Stromal cell of bone marrow (primary cell): Measurements from ENCODE around the gene GCLC.
"Not testable (repeated sequence)": the region's sequence is repeated elsewhere in the genome, so short reads cannot be mapped to it uniquely, and the experiment has no call there.

Source experiments
- DNase-seq: peaks from one replicate; pipeline ENCODE4 v3.0.0-alpha.2; 2012; ENCODE audit warnings: low read depth

The GCLC gene

DNA sequence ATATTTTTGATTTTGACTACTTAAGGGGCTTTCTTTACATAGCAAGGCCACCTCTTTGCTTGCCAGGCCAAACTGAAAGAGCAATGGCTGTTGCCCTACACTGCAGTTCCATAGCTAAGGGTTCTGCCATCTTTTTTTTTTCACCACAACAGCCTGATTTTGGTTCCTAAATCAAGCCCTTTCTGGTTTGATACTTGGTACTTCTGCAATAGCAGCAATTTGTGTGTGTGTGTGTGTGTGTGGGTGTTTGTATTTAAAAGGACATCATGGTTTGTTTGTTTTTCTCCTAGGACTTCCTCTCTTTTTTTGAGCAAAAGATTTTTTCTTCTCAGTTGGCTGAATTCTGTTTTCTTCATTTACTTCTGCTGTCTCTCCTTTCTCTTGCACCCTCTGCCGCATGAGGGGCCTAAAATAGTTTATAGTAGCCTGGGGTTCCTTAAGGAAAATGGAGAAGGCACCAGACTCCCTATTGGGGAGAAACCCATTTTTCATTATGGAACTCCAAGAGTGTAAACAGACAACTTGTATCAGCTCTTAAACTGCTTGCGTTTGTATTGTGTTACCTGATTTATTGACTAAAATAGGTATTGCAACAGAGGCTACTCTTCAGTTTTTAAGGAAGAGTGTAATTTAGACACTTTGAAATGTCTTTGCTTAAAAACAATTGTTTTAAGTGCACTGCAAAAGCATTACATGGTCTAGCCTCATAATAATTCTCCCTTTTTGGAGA, 12.2 kb upstream of the GCLC start:
- no peak for DNase-seq

- not testable (repeated sequence) for DNase-seq
Observed at GRCh38 chr6:53553600-53553999, 8.7 kb upstream of the GCLC start.

DNA sequence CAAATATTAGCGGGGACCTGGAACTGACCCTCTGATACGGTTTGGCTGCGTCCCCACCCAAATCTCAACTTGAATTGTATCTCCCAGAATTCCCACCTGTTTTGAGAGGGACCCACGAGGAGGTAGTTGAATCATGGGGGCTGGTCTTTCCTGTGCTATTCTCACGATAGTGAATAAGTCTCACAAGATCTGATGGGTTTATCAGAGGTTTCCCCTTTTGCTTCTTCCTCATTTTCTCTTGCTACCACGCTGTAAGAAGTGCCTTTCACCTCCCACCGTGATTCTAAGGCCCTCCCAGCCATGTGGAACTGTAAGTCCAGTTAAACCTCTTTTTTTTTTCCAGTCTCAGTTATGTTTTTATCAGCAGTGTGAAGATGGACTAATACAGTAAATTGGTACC, 6.8 kb upstream of the GCLC start:
- DNase-seq = not testable (repeated sequence)

GRCh38 chr6:53547811-53548496, 3.1 kb upstream of the GCLC start:
- peak; percentile 95 for DNase-seq

DNA sequence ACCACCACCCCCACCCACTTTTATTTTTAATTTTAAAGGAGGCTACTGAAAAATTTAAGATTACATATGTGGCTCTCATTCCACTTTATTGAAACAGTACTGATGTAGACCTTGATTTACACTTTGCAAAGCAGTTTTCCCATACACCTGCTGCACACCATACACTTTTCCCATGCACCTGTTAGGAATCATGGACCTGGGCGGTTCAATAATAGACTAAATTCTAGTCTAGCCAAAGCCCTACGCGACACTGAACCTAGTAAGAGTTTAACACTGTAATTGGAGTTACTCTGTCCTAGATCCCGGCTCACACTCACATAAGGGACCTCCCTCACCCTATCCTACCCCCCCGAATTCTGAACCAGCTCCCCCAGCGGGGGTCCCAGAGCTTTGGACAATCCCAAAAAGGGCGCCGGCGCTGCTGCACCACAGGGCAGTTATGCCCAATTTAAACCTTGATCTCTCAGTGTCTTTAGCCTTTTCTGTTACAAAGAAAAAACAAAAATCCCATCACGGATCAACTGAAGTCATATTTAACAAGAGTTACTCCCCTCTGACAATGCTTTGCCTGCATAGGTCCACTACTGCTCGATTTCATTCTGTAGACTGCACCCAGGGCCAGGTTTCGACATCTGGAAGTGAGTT, 2.4 kb upstream of the GCLC start:
- DNase-seq = no peak

DNA sequence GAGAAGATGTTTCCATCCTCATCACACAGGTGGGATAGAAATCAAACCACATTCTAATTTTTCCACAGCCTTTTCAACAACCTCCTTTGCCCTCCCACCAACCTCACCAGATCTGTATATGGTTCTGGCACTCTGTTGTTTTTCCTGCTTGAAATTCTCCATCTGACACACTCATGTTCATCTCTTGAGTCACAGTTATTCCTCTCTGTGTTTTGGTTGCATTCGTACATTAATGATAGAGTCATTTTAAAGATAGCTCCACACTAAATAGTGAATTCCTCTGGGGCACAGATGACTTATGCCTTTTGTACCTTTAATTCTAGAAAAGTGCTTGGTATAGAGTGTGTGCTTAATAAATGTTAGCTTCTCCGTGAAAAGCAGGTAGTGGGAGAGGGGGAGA, 1.4 kb upstream of the GCLC start:
- peak; percentile 28 for DNase-seq

DNA sequence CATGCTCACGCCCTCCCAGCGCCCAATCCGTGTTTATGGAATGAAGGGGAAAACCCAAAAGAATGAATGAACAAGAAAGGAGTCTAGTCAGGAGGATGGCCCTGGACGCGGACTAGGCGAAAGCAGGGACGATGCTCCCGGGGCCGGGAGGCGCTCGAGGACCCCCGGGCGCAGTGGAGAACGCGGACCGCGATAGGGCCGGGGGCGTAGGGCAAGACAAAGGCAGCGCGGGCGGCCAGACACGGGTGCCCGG, 758 bp downstream of the GCLC start:
- no peak for DNase-seq

DNA sequence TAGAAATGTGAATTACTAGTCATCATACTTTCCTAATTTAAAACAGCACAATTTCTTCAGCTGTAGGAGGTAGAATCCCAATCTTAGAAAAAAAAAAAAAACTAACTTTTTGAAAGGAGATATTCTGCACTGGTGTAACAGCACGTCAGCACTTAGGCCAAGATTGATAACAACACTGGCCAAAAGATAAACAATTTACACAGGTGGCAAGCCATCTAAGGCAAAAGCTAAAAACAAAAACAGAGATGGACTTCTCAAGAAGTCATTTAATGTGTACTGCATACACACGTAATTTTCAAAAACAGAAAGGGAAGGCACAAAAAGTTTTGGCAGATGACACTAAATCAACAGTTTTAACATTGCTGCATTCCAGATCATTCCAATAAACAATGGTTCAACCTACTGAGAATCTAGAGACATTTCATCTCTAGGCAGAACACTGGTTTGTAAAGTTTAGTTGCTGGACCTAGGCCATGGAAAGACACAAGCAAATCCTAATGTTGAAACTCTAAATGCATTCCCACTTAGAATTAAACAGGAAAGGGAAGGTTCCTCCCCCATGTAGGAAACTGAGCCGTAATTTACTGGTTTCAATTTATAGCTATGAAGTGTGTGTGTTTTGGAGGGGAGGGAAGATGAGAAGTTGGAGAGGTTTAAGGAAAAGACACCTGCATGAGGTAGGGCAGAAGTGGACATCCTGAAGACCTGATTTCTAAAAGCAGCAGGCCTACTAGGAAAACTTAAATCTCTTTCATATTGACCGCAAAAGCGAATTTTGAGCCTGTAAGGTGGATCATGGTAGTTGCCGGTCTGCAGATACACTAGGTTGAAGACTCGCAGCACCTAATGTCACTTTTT, 1.3 kb downstream of the GCLC start:
- DNase-seq = no peak

- DNase-seq = no peak
Observed at GRCh38 chr6:53541900-53542299, 3.0 kb downstream of the GCLC start.

- DNase-seq = no peak
Observed at GRCh38 chr6:53540129-53540692, 4.7 kb downstream of the GCLC start.

- DNase-seq = no peak
Observed at GRCh38 chr6:53539561-53539960, 5.3 kb downstream of the GCLC start.

GRCh38 chr6:53536561-53536960, 8.3 kb downstream of the GCLC start:
- DNase-seq = no peak

DNA sequence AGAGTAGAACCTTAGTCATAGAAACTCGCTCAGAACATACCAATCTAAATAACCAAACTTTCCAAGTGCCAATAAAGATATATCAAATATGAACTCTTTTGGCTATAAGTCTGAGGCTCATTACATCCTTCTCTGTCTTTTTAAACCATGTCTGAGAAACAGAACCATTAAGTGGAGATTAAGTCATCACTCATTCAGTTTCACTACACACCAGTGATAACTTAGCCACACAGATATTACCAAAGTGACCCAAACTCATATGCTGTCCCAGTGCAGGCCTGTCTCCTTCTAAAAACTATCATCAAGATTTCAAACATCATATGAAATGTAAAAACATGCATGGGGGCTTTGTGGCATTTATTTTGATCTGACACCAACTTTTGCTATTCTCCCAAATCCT, 12.0 kb downstream of the GCLC start:
- DNase-seq = no peak

GRCh38 chr6:53532061-53532797, 12.7 kb downstream of the GCLC start:
- DNase-seq = no peak

DNA sequence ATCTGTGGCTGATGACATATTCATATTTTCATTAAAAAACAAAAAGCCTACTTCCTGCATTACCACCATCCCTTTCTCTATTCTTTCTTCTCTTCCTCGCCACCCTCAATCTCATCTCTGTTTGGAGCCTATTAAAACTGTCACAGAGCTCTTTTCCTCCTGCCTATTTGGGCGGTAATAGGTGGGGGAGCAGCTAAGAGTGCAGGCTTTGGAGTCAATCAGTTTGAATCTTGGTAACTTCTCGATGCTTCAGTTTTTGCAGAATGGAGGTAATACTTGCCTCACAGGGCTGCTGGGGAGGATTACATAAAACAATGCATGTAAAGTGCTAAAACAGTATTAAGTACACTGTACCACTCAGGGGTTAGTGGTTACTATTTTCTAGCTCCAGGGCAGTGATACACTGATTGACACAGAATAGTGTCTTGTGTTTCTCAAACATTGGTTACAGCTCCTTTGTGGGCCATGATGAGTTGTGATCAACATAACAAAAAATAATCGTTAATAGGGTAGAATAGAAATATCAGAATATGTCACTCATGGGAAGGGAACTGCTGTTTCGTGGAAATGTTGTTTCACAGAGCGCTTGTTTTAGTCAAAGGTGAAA, 14.0 kb downstream of the GCLC start:
- DNase-seq = no peak

DNA sequence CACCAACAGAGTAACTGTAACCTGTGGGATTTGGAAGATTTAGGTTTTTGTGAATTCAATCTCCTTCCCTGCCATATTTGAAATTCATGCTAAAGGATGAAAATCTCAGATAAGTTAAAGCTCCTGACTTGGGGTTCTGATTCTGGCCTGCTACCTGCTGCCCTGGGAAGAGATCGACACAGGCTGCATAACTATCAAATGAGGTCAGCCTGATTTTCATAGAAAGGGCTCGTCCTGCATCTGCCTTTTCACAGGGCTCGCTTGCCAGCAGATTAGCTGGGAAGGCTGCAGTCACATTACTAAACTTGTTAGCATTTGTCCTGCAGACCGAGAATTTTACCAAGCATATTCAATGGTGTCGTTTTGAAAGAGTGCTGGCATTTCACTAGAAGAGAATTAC, 14.6 kb downstream of the GCLC start:
- DNase-seq = no peak

DNA sequence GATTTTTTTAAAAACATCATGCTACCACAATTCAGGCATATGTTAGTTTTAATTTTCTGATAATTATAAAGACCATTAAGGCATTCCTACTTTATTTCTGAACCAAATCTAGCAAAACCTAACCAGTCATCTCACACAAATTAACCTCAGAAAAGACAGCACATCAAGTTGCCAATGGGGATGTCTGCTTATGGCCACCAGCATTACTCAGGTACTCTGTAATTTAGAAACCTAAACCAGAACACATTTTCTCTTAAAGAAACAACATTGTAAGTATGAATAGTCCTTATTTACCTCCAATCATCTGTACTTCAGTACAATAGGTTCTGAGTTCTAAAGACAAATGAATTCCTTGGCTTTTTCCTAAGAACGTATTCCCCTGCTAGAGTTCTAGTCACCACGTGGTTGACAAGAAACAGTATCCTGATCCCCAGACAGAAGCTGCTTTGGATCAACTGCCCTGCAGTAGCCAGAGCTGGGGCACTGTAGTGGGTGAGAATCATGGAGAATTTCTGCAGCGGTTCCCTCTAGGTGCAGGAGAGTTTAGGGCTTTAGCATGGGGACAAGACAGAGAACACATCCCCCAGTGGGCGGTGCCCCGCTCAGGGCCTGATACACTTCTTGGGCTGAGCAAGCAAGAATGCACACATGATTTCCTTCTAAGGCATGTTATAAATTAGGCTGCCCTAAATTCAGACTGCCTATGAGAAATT, 15.4 kb downstream of the GCLC start:
- DNase-seq = no peak

DNA sequence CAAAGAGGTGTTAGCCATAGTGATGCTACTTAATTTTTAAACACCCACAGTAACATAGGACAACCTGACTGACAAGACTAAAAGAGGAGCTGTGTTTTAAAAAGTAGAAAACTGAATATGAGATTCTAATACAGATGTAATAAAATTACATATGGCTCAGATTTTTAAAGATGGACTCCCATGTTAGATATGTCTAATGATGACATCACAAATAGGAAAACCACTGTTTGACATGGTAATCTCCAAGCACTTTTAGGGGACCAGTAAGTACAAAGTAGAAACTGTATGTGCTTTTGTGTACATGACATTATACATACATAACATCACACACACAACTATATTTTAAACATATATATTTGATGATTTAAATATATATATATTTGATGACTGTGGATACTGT, 16.8 kb downstream of the GCLC start:
- DNase-seq = no peak

DNA sequence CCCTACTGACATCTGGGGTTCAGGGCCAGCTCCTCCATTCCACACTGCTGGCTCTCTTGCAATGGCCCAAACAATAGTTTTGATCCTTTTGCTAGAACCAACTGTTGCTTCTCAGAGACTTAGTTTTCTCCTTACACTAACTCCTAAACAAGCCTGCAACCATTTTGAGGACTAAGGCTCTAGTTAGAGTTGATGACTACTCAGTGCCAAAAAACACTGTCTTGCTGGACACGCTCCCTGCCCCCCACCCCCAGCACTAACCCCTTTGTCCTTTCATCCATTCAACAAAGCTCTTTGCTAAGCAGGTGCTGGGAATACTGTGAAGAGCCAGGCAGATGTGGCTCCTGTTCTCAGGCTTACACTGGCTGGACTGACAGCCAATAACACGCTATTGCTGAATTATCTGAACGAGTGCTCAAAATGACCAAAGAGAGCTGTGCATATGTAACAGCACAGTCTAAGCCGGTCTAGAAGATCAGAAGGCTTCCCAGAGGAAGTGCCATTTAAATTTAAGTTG, 17.6 kb downstream of the GCLC start:
- DNase-seq = no peak

DNA sequence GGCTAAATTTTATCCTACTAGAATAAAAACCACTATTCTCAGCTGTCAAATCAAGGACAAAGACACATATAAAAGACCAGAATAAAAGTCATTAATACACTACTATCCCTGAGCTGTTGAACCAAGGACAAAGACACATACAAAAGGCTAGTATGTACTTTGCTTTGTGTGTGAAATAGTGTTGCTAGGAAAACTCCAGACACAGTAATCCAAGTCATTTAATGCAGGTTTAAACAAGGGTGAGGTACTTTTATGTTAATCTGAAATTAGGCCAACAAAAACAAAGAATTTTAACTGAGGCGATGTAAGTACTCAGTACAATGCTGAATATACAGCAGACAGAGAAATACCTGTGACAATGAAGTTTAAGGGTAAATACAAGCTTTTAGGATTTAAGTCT, 18.9 kb downstream of the GCLC start:
- no peak for DNase-seq
